HG02623 (cell line): ENCODE measurements around the gene KCP.

Experiments
- ATAC-seq: cut with Tn5 transposase; IDR thresholded peaks from one replicate; pipeline ENCODE4 v1.9.1; 2021; ENCODE audit warnings: moderate library complexity; ENCODE audit not compliant: unreplicated experiment

KCP gene

GRCh38 chr7:128842674-128843641 lies 67.6 kb downstream of the KCP start:
- no peak for ATAC-seq

- no peak for ATAC-seq
Observed at GRCh38 chr7:128841921-128842673, 68.4 kb downstream of the KCP start.

GRCh38 chr7:128841171-128841690 lies 69.3 kb downstream of the KCP start:
- ATAC-seq: no peak

- ATAC-seq: no peak
Observed at GRCh38 chr7:128840326-128841170, 70.0 kb downstream of the KCP start.

GRCh38 chr7:128839751-128840177 lies 70.7 kb downstream of the KCP start:
- ATAC-seq: no peak

- ATAC-seq: no peak
Observed at GRCh38 chr7:128838981-128839731, 71.4 kb downstream of the KCP start.

GRCh38 chr7:128838109-128838779 lies 72.3 kb downstream of the KCP start:
- no peak for ATAC-seq

GRCh38 chr7:128837521-128837921 lies 73.0 kb downstream of the KCP start:
- no peak for ATAC-seq

GRCh38 chr7:128836729-128837348 lies 73.7 kb downstream of the KCP start:
- no peak for ATAC-seq

- no peak for ATAC-seq
Observed at GRCh38 chr7:128835790-128836641, 74.5 kb downstream of the KCP start.

GRCh38 chr7:128835231-128835751 lies 75.2 kb downstream of the KCP start:
- ATAC-seq: no peak

GRCh38 chr7:128833946-128834325 lies 76.6 kb downstream of the KCP start:
- no peak for ATAC-seq

- ATAC-seq: no peak
Observed at GRCh38 chr7:128833148-128833945, 77.2 kb downstream of the KCP start.

GRCh38 chr7:128832880-128833147 lies 77.7 kb downstream of the KCP start:
- no peak for ATAC-seq

- no peak for ATAC-seq
Observed at GRCh38 chr7:128831994-128832879, 78.3 kb downstream of the KCP start.
